NCI-H446 treated with DMSO at 0.1 percent for 48 hours (cell line): ENCODE results near the gene CXCR6.

ENCODE experiments used
- DNase-seq: peaks from one replicate; lab custom pipeline; 2025; lab: John Stamatoyannopoulos, UW

The CXCR6 gene

DNA sequence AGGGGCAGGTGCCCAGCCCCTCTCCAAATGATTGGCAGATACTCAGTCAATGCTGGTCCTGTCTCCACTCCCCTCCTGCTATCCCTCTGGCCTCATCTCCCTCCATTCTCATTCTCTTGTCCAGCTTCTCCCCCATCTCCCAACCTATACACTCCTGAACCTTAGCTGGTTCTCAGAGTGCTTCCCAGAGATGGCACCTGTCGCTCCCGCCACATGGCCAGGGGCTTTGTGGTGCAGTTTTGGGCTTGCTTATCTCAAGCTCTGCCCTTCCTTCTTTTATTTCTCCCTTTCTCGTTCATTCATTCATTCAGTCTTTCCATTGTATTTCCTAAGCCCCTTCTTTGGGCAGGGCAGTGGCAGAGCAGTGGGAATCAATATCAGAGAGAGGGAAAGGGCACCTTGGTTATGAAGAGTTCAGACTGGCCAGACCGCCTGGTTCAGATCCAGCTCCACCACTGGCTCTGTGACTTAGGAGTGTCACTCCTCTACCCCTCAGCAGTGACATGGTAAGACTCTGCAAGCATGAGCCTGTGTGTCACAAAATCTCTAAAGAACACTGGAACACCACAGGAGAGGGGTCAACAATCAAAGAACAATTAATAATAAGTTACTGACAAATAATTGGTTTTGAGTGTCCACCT, 20.2 kb upstream of the CXCR6 start:
- no peak for DNase-seq

DNA sequence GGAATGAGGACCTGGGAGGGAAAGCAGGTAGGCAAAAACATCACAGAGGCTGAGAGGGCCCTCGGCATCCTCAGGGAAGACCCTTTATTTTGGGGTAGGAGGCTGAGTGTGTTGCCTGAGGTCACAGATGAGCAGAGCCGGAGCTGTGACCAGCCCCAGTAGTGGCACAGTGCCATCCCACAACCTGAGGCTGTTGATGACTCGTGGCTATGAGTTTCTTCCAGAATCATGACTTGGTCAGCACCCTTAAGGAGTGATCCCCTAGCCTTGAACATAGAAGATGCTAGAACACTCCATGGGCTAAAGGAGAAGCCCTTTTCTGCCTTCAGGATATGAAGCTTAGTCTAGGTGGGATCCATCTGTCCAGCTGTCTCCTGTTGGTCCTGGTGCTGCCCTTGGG, 19.5 kb upstream of the CXCR6 start:
- DNase-seq = no peak

DNA sequence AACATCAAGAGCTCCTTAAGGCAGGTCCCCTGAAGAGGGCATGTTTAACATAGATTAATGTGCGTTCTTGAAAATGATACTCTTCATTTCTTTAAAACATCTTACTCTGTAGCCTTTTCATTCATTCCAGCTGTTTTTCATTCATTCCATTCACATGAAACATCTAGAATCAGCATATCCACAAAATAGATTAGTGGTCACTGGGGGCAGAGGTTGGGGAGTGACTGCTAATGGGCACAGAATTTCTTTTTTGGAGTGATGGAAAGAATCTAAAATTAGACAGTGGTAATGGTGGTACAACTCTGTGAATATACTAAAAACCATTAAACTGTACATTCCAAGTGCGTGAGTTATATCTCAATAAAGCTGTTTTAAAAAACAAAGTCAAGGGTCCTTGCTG, 15.4 kb upstream of the CXCR6 start:
- no peak for DNase-seq

DNA sequence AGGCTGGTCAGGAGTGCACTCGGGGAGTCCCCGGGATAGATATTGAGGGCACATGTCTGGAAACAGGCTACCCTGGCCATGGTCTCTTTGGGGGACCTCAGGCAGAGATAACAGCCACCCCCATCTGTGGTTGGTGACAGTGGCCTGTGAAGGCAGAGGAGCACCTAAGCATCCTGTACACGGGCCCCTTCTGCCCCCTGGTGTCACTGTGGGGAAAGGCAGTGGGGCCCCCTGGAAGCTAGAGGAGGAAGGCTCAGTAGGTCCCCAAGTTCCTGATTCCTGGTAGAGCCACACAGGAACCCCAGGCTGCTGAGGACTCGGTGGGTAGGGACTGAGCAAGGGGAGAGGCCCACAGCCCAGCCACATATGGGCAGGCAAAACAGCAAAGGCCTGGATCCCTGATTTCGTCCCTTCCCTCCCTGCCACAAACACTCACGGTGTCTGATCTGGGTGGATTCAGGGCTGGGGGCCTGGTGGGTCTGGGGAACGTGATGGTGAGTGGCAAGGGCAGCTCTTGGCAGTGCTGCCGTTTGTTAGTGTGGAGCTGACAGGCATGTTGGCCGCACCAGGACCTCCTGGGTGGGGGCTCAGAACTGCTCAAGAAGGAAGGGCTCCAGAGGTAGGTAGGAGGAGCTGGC, 14.1 kb upstream of the CXCR6 start:
- DNase-seq = no peak

DNA sequence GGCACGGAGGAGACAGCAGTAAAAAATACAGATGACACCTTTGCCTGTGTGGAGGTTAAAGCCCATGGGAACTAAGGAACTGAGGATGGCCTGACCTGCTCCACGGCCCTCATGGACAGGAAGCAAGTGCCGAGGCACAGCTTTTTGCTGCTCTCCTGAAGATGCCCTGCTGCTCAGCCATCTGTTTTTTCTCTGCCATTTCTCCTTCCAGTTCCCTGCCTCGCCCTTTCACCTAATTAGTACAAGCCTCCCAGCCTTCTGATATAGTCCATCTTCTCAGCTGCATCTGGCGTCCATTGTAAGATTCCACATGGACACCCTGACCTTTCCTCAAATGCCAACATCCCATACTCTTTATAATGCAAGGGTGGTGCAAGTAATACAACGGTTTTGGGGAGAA, 11.8 kb upstream of the CXCR6 start:
- DNase-seq = no peak

DNA sequence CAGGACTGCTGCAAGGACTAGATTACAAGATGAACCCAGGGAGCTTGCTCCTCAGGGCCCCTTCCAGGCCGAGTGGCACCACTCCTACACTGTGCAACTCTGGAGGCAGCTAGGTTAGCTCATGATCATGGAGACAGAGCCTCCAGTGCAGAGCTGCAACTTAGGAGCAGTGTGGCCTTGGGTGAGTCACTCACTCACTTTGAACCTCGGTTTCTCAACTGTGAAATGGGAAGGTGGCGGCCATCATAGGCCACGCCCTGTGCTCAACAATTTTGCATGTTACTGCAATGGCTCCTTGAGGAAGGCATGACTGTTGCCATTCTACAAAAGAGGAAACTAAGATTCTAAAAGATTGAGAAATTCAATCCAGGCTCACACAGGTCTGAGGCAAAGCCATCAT, 11.2 kb upstream of the CXCR6 start:
- DNase-seq = no peak

DNA sequence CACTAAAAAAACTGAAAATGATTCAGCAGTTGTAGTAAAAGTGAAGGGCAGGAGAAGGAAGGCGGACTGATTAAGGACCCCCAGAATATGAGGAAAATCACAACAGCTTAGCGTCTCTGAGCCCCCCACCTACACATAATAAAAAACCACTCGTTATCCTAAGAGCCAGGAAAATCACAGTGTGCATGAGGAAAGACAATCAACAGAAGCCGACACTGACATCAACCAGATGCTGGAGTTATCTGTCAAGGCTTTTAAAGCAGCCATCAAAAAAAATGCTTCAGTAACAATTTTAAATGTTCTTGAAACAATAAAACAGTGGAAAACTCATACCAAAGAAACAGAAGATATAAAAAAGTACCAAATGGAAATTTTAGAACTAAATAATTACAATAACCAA, 9.7 kb upstream of the CXCR6 start:
- DNase-seq = no peak

DNA sequence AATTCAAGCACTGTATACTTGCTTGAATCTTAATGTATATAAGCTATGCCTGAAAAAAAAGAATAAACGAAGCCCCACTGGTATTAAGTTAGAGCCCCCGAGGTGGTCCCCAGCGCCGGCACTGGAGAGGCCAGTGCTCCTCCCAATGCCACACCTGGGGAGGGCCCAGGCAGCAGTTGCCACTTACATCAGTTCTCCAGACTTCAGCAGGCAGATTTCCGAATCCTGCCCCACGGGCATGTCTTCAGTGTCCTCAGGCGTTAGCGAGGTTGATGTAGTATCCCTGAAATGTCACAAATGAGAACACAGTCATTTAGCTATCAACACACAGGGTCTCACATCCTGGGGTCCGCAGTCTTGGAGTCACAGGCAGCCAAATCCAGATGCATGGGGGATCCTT, 7.0 kb upstream of the CXCR6 start:
- DNase-seq = no peak

DNA sequence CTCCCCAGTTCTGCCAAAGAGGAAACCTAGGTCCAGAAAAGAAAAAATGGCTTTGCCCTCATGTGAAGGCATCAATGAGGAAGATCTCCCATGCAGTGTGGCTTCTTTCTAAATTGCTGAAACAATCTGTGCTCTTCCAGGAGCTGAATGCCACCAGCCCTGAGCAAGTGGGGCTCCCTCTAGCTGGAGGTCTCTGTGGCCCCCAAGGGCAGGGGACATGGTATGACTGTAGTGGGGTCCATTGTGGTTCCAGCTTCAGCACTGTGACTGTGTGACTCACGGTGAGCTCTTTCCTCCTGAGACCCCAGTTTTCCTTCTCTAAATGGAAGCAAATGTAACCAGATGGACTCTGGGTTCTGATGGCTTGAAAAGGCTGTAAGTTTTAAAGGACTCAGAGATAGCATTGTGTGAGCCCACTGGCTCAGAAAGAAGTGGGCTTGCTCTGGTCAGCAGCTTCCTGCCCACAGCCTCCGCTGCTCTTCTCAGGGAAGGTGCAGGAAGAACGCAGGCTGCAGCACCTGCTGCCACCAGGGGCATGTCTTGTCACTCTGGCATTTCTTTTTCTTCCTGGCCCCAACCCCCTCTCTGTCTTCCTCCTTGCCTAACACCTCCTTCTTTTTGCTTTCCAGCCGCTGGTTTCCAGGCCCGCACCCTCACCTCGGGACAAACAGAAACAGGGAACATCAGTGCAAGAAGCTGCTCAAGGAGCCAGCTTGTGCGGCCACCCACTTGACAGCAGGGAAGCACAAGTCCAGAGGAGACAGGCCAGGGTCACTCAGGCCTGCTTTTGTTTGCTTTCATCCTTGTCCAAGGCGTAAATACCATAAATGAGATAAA, 5.8 kb upstream of the CXCR6 start:
- no peak for DNase-seq

DNA sequence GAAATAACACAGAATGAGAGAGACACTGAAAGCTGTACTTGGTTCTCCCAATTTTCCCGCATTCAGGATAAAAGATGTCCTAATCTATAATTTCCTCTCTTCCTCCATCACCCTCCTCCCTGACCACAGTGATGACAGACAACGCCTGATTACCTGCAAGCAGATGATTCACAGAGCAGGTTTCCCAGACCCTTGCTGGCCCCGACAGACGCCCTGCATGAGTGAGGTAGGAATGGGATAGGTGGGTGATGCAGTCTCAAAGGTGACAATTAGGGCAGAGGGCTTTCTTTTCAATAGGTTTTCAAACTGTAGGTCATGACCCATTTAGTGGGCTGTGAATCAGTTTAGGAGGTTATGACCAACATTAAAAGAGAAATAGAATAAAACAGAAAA, 5.2 kb upstream of the CXCR6 start:
- DNase-seq = no peak

DNA sequence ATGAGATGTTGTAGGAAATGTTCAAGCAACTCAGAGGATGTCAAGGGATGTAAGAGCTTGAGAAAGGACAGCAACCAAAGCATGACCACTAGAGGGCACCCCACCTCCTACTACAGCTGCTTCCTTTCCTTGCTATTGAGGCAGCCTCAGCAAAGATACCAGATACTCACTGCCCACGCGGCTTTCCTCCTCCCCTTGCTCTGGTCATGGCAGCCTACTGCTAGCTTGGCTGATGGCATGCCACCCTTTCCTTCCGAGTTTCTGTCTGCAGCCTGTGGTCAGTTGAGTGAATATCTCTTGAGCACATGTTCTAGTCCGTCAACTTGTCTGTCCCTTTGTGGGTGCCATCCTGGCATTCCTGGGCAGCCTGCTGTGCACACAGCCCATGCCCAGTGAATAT, 4.4 kb upstream of the CXCR6 start:
- DNase-seq = peak; percentile 22

DNA sequence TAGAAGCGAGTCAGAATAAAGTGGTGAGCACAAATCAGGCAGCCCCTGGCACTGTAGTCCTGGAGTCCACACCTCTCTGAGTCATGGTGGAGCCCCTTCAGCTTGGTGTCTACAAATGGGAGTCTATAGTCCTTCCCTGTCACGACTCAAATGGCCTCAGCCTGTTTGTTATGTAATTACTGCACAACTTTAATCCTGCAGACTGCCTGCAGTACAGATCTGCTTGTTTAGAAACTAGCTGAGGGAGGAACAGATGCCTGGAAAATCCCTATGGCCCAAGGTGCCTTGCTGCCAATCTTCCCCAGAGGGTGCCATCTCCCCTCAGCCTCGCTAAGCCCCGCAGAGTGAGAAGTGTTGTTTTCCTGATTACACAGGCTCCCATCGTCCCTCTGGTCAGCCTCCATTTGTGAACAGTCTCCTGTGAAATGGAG, 3.9 kb upstream of the CXCR6 start:
- DNase-seq = no peak

DNA sequence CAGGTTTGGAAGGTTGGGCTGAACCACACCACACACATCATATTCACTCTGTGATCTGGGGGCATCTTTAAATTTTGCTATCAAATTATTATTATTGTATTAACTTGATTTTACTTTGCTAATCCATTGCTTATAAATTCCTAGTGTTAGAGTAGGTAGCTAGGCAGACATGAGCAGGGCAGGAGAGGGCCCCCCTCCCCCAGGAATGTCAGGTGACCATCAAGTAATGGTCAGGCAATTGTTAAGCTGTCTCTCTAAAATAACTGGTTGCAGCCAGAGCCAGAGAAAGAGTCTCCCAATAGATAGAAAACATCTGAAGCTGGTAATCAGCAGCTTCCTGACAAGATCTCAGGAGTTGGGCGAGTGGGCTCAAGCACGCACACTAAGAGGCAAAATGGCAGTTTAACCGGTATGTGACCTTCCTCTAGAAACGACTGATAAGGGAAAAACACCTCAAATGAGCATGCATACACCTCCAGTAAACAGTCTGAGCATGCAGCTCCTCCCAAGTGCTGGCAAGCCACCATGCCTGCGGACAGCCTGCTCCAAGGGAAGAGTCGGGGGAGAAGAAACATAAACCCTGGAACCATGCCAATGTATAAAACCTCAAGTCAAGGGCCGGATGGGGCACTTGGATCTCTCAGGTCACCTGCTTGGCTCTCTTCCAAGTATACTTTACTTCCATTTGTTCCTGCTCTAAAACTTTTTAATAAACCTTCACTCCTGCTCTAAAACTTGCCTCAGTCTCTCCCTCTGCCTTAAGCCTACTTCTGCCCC, 3.1 kb upstream of the CXCR6 start:
- DNase-seq = no peak

DNA sequence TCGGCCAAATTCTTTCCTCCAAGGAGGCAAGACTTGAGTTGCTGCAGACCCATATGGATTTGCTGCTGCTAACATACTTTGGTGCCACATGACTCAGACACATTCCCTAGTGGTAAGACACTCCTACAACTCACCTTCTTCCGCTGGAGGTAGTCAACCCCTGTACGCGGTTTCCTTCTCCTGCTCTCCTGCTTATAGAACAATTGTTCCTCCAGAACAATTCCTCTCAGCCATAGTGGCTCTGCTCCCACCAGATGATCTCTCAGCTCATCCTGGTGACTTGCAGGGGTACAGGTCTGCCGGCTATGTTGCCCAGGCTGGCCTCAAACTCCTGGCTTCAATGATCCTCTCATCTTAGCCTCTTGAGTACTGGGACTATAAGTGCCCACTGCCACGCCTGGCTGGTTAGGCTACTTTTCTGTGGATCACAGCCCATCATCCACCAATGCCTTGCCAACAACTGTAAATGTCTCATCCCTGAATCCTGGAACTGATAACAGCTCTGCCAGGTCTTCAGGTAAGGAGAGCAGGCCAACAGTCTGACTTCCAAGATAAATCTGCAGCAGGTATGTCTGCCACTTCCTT, 2.4 kb upstream of the CXCR6 start:
- no peak for DNase-seq

DNA sequence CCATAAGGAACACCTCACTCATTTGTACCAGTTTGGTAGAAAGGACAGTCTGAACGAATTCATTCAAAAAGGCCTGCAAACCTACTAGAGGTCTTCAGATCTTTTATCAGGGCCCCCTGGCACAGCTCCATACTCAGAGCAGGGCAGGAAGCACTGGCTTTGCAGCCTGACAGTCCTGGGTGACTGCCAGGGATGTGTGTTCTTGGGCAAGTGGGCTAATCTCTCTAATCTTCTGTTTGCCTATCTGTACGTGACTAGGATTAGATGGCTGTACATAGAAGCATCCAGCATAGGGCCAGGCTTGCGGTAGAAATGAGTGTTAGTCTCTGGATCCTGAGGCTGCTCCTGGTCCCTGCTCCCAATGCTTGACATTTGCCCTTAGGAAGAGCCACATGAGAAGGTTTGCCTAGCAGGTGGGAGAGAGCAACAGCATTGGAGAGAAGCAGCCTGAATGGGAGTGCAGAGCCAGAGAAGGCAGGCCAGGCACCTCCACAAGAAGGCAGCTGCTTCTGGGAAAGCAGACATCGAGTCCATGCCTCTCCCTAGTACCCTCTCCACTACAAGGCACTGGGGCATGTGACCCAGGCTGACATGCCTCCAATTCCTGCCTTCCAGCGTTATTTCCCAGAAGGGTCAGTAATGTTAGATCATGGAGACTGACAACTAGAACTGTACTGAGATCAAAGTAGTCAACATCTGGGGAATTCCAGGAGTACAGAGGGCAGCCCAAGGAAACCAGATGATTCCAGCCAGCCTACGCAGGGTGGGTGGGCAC, 1.0 kb upstream of the CXCR6 start:
- no peak for DNase-seq

DNA sequence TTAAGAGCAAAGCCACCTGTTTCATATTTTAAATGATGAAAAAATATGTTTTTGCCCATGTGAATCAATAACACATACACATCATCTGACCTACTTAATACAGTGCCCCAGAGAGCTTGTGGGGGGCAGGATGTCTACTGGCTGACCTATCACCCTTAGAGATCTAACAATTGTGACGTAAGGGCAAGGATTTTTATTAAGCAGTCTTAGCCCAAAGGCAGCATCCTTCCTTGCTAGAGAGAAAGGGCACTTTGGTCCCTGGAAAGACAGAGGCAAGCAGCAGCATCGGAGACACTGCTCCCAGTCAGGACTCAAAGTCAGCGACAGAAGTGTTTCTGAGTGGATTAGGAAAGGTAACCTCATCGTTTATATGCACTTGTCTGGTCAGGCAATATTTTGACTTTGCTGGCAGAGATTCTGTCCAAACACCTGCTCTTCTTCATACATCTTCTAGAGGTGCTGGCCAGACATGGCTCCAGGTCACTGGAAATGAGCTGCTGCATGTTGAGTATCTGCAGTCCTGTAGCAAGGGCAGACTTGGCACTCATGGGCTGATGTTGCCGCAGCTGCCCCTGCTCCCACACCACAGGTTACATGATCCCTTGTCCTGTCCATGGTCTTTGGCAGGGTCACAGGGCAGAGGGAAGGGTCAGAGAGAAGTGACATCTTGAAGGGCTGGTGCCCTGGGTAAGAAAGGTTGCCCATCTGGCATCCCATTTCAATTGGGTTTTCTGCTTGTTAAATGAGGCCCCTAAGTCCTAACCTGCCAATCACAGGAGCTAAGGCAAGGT, 1.8 kb downstream of the CXCR6 start:
- DNase-seq = no peak

DNA sequence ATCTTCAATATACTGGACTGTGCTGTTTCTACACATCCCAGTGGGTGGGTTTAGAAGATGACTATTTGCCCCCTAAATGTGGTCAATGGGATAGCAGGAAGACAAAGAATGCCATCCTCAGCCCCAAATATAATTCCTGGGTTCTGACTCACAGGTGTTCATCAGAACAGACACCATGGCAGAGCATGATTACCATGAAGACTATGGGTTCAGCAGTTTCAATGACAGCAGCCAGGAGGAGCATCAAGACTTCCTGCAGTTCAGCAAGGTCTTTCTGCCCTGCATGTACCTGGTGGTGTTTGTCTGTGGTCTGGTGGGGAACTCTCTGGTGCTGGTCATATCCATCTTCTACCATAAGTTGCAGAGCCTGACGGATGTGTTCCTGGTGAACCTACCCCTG, 3.0 kb downstream of the CXCR6 start:
- no peak for DNase-seq

DNA sequence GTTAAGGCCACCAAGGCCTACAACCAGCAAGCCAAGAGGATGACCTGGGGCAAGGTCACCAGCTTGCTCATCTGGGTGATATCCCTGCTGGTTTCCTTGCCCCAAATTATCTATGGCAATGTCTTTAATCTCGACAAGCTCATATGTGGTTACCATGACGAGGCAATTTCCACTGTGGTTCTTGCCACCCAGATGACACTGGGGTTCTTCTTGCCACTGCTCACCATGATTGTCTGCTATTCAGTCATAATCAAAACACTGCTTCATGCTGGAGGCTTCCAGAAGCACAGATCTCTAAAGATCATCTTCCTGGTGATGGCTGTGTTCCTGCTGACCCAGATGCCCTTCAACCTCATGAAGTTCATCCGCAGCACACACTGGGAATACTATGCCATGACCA, 3.6 kb downstream of the CXCR6 start:
- no peak for DNase-seq

DNA sequence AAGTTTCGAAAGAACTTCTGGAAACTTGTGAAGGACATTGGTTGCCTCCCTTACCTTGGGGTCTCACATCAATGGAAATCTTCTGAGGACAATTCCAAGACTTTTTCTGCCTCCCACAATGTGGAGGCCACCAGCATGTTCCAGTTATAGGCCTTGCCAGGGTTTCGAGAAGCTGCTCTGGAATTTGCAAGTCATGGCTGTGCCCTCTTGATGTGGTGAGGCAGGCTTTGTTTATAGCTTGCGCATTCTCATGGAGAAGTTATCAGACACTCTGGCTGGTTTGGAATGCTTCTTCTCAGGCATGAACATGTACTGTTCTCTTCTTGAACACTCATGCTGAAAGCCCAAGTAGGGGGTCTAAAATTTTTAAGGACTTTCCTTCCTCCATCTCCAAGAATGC, 4.1 kb downstream of the CXCR6 start:
- DNase-seq = no peak

DNA sequence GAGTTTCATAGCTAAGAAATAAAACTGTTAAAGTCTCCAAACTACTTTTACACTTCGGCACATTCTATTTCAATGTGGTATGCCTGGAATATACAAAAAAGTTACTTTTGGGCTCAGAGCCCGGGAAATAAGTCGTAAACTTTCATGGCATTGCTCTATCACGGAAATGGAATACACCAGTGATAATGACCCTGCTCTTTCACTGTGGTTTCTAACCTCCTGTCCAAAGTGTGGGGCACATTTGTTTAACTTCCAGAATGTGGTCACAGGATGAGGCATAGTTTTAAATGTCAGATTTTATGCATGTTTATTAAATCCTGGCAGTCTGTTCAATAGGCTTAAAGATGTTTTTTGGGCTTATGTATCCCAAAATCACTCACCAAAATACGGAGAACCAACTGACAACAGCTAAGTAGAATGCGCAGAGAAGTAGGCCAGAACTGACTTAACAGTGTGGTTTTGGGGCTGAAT, 5.1 kb downstream of the CXCR6 start:
- DNase-seq = no peak
